ENCODE data around the gene IL31RA.

Gene IL31RA

GRCh38 chr5:55894135-55894534 lies 43.0 kb downstream of the IL31RA start:
- H3K27ac ChIP-seq = no peak overlapping the region
- TF ChIP-seq CTCF (conservative IDR thresholded peaks at IDR 0.05) (no peak), ZFX (IDR thresholded peaks at IDR 0.05) (no peak)

DNA sequence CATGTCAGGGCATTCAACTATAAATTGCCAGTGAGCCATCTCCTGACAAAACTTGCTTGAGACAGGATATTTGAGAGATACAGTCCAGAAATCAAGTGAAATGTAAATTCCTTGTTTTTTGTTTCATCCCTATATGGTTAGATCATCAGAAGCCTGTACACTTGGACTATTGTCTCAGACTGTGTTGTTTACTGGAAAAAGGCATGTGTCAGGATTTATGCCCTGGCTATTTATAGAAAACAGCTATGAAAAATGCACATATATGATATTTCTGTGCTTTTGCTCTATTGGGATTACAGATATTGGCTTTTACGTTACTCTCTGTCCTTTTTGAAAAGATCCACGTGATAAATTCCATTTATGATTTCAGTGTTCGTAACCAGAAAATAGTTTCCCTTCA lies 44.2 kb downstream of the IL31RA start:
- TF ChIP-seq ZFX (IDR thresholded peaks at IDR 0.05) = no peak
- TF ChIP-seq CTCF (conservative IDR thresholded peaks at IDR 0.05) = no peak
- H3K27ac ChIP-seq = no peak overlapping the region

- H3K27ac ChIP-seq = no peak overlapping the region
- TF ChIP-seq CTCF (conservative IDR thresholded peaks at IDR 0.05) = no peak
These were observed 45.1 kb downstream of the IL31RA start for GRCh38 chr5:55896238-55896637.

DNA sequence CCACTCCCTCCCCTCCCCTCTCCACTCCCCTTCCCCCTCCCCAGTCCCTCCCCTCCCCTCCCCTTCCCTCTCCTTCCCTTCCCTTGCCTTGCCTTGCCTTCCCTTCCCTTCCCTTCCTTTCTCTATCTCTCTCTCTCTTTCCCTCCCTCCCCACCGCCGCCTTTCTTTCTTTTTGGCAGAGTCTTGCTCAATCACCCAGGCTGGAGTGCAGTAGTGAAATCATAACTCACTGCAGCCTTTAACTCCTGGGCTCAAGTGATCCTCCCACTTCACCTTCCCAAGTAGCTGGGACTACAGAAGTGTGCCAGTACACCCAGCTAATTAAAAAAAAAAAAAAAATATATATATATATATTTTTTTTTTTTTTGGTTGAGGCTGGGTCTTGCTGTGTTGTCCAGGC lies 45.5 kb downstream of the IL31RA start:
- no peak overlapping the region for H3K27ac ChIP-seq
- TF ChIP-seq ZFX (IDR thresholded peaks at IDR 0.05) = no peak
- TF ChIP-seq CTCF (conservative IDR thresholded peaks at IDR 0.05) = no peak

DNA sequence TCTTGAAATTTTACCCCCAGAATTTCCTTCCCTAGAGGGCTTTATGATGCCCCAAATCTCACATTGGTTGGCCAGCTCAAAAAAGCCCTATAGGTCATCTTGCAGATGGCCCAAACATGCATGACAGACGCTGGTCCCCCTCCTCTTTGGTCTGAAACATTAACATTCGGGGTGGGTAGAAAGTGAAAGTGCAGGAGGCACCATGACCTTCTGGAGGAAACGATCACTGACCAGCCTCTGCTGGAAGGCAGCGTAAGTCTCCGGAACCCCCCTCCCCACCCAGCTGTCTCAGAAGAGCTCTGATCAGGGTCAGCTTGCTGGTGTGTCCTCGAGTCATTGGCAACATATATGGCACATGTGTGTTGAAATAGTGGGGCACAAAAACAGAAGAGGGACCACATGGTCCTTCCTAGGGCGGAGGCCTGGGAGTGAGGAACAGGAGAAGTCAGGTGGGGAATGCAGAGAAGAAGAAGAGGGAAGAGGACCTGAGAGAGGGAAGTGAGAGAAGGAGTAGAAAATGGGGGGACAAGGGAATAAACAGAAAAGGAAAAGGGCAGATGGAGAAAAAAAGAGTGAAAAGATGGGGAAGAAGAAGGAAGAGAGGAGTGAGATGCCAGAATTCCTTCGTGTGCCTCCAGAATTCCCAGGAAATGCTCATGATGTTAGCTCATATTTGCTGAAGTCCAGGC lies 46.2 kb downstream of the IL31RA start:
- TF ChIP-seq ZFX (IDR thresholded peaks at IDR 0.05) (no peak), CTCF (conservative IDR thresholded peaks at IDR 0.05) (no peak)
- H3K27ac ChIP-seq = no peak overlapping the region

DNA sequence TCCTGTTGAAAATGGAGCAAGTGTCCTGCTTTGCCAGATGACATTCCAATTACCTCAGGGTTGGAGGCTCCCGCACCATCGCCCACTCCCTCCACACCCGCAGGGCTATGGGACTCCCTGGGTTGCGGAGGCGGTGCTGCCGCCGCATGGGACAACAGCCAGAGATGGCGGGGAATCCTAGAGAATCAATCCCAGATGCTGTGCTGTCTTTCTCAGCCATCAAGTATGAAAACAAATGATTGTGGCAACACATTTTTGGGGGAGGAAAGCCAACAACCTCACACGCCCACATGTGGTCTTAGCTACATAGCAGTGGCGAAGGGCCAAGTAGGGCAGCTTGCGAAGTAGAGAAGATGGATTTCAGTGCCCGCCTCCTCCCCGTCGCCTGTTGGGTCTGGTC lies 46.7 kb downstream of the IL31RA start:
- TF ChIP-seq CTCF (conservative IDR thresholded peaks at IDR 0.05) (no peak), ZFX (IDR thresholded peaks at IDR 0.05) (no peak)

GRCh38 chr5:55899344-55899743 lies 48.2 kb downstream of the IL31RA start:
- TF ChIP-seq ZFX (IDR thresholded peaks at IDR 0.05) (no peak), CTCF (conservative IDR thresholded peaks at IDR 0.05) (no peak)
- no peak overlapping the region for H3K27ac ChIP-seq

More for the DNA sequence above, 46.7 kb downstream of the IL31RA start:
- no peak overlapping the region for H3K27ac ChIP-seq

Data from C4-2B (cell line).